NB4 (cell line): ENCODE measurements around the gene RNF130.

Experiments used
- MYC ChIP-seq: IDR thresholded peaks from 2 replicates; pipeline ENCODE4 v1.6.1; 2011; ENCODE audit warnings: low read depth, low read length
- POLR2A ChIP-seq: IDR thresholded peaks from 2 replicates; pipeline ENCODE4 v1.6.1; 2011; ENCODE audit warnings: mild to moderate bottlenecking; ENCODE audit not compliant: insufficient read length; ENCODE audit errors: extremely low read depth
- TF ChIP-seq, protein P1 (sequence below): IDR thresholded peaks from one replicate; pipeline ENCODE4 v1.5.1; 2012; ENCODE audit warnings: low read depth, low read length
- TF ChIP-seq, protein P2 (sequence below): IDR thresholded peaks from 2 replicates; pipeline ENCODE4 v1.6.1; 2011; ENCODE audit warnings: low read depth, low read length

DNA sequence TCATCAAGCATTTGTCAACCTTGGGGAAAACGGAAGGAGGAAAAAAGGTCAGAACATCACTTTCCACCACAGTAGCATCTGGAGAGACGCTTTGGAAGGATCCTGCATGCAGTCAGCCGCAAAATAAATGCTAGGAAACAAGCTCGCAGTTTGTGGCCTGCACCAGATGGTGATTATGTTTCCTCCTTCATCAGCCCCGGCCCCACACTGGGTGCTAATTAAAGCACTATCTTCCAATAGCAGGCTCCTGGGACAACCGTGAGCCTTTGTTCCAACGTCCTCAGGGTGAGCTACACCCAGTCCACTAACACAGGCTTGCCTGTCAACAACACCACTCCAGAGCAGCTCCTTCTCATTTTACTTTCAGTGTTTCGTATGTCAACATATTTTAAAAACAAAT, 64.0 kb downstream of the RNF130 start:
- TF ChIP-seq POLR2A (no peak), MYC (no peak)
- TF ChIP-seq, protein P1, sequence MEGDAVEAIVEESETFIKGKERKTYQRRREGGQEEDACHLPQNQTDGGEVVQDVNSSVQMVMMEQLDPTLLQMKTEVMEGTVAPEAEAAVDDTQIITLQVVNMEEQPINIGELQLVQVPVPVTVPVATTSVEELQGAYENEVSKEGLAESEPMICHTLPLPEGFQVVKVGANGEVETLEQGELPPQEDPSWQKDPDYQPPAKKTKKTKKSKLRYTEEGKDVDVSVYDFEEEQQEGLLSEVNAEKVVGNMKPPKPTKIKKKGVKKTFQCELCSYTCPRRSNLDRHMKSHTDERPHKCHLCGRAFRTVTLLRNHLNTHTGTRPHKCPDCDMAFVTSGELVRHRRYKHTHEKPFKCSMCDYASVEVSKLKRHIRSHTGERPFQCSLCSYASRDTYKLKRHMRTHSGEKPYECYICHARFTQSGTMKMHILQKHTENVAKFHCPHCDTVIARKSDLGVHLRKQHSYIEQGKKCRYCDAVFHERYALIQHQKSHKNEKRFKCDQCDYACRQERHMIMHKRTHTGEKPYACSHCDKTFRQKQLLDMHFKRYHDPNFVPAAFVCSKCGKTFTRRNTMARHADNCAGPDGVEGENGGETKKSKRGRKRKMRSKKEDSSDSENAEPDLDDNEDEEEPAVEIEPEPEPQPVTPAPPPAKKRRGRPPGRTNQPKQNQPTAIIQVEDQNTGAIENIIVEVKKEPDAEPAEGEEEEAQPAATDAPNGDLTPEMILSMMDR = no peak
- TF ChIP-seq, protein P2, sequence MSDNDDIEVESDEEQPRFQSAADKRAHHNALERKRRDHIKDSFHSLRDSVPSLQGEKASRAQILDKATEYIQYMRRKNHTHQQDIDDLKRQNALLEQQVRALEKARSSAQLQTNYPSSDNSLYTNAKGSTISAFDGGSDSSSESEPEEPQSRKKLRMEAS = no peak
